Stimulated activated CD8-positive, alpha-beta memory T cell treated with anti-CD3 and anti-CD28 coated beads, Interleukin-12 subunit alpha, Interleukin-12 subunit beta, amount 100 ng/mL, for 1 hour (primary cell): Measurements from ENCODE around the gene SERGEF.

Experiments
- DNase-seq: peaks from one replicate; pipeline ENCODE4 v3.0.0-alpha.2; 2020; ENCODE audit warnings: low read depth

The SERGEF gene

GRCh38 chr11:18012906-18013781, at the start of gene SERGEF:
TSS of gene SERGEF (minus strand) at chr11:18013047. CDS start at chr11:18013010, 37 bp downstream.
- DNase-seq, result peak; percentile 86

GRCh38 chr11:18061351-18061750, 48.5 kb upstream of the SERGEF start:
- no peak for DNase-seq

GRCh38 chr11:18056561-18057181, 43.8 kb upstream of the SERGEF start:
- no peak for DNase-seq

GRCh38 chr11:18054511-18055103, 41.8 kb upstream of the SERGEF start:
- DNase-seq, result no peak

- no peak for DNase-seq
Observed at GRCh38 chr11:18050848-18051247, 38.0 kb upstream of the SERGEF start.

- DNase-seq, result no peak
Observed at GRCh38 chr11:18046116-18046777, 33.4 kb upstream of the SERGEF start, which contains the start of gene TPH1. TSS of gene TPH1 (minus strand) at chr11:18046269. CDS start at chr11:18040762, 5,507 bp downstream.

- DNase-seq, result no peak
Observed at GRCh38 chr11:18036456-18036855, 23.6 kb upstream of the SERGEF start.

- DNase-seq, result no peak
Observed at GRCh38 chr11:18027475-18027874, 14.6 kb upstream of the SERGEF start.

- no peak for DNase-seq
Observed at GRCh38 chr11:18022419-18022818, 9.6 kb upstream of the SERGEF start.

- no peak for DNase-seq
Observed at GRCh38 chr11:18019650-18020049, 6.8 kb upstream of the SERGEF start.

GRCh38 chr11:18016789-18017188, 3.9 kb upstream of the SERGEF start:
- no peak for DNase-seq

- no peak for DNase-seq
Observed at GRCh38 chr11:18014876-18015275, 2.0 kb upstream of the SERGEF start.

GRCh38 chr11:18013790-18014507, 1.1 kb upstream of the SERGEF start:
- no peak for DNase-seq

- DNase-seq, result no peak
Observed at GRCh38 chr11:18012122-18012905, 533 bp downstream of the SERGEF start.

- DNase-seq, result no peak
Observed at GRCh38 chr11:18011633-18012032, 1.2 kb downstream of the SERGEF start.

GRCh38 chr11:18010977-18011586, 1.8 kb downstream of the SERGEF start:
- no peak for DNase-seq

GRCh38 chr11:18010121-18010670, 2.7 kb downstream of the SERGEF start:
- no peak for DNase-seq

- DNase-seq, result no peak
Observed at GRCh38 chr11:18005376-18006129, 7.3 kb downstream of the SERGEF start.

GRCh38 chr11:18001191-18001590, 11.7 kb downstream of the SERGEF start:
- no peak for DNase-seq
